ENCODE results near the gene MPC1L. TPM values are rescaled to one million over a fixed set of nuclear protein-coding genes. Genes with fewer than 3 reads are reported as not detected.
"Not testable (repeated sequence)": the region's sequence is repeated elsewhere in the genome, so short reads cannot be mapped to it uniquely, and the experiment has no call there.

MPC1L gene
- not detected for total RNA-seq
- long read RNA-seq = 0 reads

DNA sequence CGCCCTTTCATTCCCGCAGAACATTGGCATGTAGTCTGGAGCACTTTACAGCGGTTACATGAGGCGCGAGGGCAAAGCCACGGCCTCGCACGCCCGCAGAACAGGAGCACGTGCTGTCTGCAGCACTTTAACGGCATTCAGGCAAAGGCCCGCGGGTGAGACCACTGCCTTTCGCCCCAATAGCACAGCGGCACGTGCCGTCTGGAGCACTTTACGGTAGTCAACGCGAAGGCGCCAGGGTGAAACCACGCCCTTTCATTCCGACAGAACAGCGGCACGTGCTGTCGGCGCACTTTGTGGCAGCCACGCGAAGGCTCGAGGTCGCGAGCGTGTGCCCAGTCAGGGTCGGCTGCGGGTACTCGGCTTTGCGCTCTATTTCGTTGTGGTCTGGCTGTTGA lies at the start of gene MPC1L:
Gene MPC1L (plus strand): TSS at position 290 of the 398 bp plus-strand sequence. CDS start 138 bp downstream, outside the sequence.
- DNase-seq (no peak), ATAC-seq (no peak)
- intact Hi-C loops (cut with micrococcal nuclease) = no loop called here

- DNase-seq (no peak), ATAC-seq (no peak)
- intact Hi-C loops (cut with micrococcal nuclease) = no loop called here
Measured at GRCh38 chrX:40573763-40574162, 49.5 kb upstream of the MPC1L start.

DNA sequence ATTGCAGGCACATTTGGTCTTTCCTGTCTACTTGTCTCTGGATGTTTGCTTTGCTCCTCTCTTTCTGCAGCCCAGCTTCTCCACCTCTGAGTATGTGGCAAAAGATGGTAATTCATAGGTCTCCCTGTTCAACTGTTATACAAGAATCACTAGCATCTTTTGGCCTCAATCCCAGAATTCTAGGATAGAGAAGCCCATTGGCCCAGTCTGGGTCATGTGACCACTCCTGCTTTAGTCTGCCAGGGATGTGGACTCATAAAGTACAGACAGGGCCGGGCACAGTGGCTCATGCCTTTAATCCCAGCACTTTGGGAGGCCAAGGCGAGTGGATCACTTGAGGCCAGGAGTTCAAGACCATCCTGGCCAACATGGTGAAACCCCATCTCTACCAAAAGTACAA lies 47.8 kb upstream of the MPC1L start:
- DNase-seq; ATAC-seq; intact Hi-C loops (cut with micrococcal nuclease): not testable (repeated sequence)

DNA sequence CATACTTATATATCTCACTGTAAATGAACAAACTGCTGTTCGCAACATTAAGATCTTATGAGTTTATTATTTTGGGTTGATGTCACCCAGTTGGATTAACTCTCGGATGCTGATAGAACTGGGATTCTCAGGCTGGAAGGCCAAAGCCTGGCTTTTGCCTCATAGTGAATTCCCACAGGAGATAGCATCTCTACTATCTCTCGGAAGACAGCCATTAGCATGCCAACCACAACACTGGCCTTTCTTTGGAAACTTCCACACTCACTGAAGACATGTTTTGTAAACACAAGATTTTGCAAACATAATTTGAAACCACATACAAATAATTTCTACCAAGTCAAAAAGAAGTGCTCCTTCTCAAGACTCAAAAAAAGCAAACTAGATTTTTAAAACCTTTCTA lies 46.9 kb upstream of the MPC1L start:
- ATAC-seq (no peak), DNase-seq (no peak)
- intact Hi-C loops (cut with micrococcal nuclease) = no loop called here

GRCh38 chrX:40578039-40578695 lies 45.1 kb upstream of the MPC1L start:
- intact Hi-C loops (cut with micrococcal nuclease) = no loop called here
- DNase-seq = no peak
- ATAC-seq = no peak

DNA sequence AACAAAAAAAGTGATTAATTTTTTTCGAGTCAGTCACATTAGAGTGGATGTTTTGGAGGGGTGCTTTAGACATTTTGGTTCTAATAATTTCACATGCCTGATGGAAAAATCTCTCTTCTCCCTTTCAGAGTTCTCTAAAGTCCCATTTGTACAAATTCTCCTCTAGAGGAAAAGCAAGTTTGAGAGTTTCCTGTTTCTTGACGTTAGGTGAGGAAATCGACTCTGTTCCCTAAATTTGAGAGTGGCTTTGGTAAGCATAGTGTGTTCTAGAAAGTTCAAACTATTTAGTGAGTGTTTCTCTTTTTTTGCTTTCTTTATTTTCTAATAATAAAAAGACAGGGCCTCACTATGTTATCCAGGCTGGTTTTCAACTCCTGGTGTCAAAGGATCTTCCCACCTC lies 44.1 kb upstream of the MPC1L start:
- DNase-seq = no peak
- intact Hi-C loops (cut with micrococcal nuclease) = no loop called here
- ATAC-seq = no peak

- intact Hi-C loops (cut with micrococcal nuclease) = no loop called here
- ATAC-seq (peak; percentile 64), DNase-seq (no peak)
Measured at GRCh38 chrX:40579900-40580536, 43.2 kb upstream of the MPC1L start.

- DNase-seq (peak; percentile 91), ATAC-seq (peak; percentile 99)
- intact Hi-C loops (cut with micrococcal nuclease) = no loop called here
Measured at GRCh38 chrX:40580537-40581335, 42.5 kb upstream of the MPC1L start, which contains the start of gene ATP6AP2. Gene ATP6AP2 (plus strand): TSS chrX:40580970. CDS start chrX:40581066, 96 bp downstream.

GRCh38 chrX:40581336-40581920 lies 41.8 kb upstream of the MPC1L start:
- no peak for ATAC-seq
- no peak for DNase-seq
- intact Hi-C loops (cut with micrococcal nuclease) = no loop called here

GRCh38 chrX:40582178-40582577 lies 41.0 kb upstream of the MPC1L start:
- ATAC-seq; DNase-seq; intact Hi-C loops (cut with micrococcal nuclease): not testable (repeated sequence)

- ATAC-seq (no peak), DNase-seq (no peak)
- intact Hi-C loops (cut with micrococcal nuclease) = no loop called here
Measured at GRCh38 chrX:40582811-40583210, 40.4 kb upstream of the MPC1L start.

DNA sequence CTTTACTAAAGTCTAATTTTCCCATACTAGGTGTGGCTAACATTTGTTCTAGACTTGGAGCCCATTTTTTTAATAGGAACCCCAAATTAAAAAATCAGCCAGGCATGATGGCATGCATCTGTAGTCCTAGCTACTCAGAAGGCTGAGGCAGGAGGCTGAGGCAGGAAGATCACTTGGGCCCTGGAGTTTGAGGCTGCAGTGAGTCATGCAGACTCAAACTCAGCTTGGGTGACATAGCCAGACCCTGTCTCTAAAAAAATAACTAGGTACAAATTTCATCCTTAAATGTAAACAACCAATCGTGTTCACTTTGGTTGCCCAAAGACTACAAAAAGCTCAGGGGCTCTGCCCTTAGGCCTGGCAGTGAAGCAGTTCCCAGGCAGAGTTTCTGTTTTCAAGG lies 35.6 kb upstream of the MPC1L start:
- ATAC-seq; DNase-seq; intact Hi-C loops (cut with micrococcal nuclease): not testable (repeated sequence)

GRCh38 chrX:40589616-40590321 lies 33.5 kb upstream of the MPC1L start:
- ATAC-seq; DNase-seq; intact Hi-C loops (cut with micrococcal nuclease): not testable (repeated sequence)

- intact Hi-C loops (cut with micrococcal nuclease) = no loop called here
- ATAC-seq = no peak
- no peak for DNase-seq
Measured at GRCh38 chrX:40603446-40603845, 19.8 kb upstream of the MPC1L start.

DNA sequence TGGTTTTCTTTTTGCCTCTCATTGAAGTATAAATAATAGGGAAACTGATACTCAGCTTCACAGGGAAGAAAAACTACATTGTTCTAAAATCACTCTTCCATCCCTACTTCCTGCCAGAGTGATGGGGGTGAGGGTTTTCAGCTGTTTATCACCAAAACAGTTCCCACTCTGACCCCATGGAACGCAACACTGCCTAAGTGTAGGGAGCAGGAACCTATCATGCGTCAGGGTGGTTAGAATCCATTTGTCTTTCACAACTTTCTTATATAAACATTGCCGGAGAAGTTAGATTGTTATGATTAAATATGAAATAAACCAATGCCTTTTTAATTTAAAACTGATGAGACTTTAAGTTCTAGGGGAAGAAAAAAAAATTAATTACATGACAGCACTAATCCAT lies 15.8 kb upstream of the MPC1L start:
- no peak for ATAC-seq
- intact Hi-C loops (cut with micrococcal nuclease) = no loop called here
- no peak for DNase-seq

DNA sequence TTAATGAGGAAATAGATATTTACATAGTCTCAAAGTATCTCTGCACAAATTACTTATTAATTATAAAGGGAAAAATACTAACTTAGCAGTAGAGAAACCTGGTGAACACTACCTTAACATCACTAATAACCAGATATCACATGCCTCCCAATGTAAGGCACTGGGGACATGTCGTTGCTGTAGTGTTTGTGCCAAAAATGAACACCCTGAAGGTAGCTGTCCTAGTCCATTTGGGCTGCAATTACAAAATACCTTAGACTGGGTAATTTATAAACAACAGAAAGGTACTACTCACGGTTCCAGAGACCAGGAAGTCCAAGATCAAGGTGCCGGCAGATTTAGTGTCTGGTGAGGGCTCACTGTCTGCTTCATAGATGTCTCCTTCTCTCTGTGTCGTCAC lies 10.7 kb upstream of the MPC1L start:
- no peak for ATAC-seq
- intact Hi-C loops (cut with micrococcal nuclease) = no loop called here

GRCh38 chrX:40615976-40616375 lies 7.3 kb upstream of the MPC1L start:
- DNase-seq (no peak), ATAC-seq (no peak)
- intact Hi-C loops (cut with micrococcal nuclease) = no loop called here

More for the DNA sequence above, 10.7 kb upstream of the MPC1L start:
- no peak for DNase-seq

DNA sequence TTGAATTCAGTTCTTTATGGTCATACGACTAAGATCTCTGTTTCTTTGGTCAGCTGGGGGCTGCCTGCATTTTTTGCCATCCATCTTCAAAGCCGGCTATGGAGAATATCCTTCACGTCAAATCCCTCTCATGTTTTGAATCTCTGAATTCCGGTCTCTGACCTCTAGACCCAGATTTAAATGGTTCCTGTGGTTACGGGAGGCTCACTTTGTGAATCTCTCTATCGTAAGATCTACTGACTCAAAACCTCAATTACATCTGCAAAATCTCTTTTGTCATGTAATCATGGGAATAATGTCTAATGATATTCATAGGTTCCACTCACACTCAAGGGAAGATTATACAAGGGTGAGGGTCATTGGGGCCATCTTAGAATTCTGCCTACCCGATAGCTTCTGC lies 5.7 kb upstream of the MPC1L start:
- no peak for DNase-seq
- ATAC-seq = no peak
- intact Hi-C loops (cut with micrococcal nuclease) = no loop called here

DNA sequence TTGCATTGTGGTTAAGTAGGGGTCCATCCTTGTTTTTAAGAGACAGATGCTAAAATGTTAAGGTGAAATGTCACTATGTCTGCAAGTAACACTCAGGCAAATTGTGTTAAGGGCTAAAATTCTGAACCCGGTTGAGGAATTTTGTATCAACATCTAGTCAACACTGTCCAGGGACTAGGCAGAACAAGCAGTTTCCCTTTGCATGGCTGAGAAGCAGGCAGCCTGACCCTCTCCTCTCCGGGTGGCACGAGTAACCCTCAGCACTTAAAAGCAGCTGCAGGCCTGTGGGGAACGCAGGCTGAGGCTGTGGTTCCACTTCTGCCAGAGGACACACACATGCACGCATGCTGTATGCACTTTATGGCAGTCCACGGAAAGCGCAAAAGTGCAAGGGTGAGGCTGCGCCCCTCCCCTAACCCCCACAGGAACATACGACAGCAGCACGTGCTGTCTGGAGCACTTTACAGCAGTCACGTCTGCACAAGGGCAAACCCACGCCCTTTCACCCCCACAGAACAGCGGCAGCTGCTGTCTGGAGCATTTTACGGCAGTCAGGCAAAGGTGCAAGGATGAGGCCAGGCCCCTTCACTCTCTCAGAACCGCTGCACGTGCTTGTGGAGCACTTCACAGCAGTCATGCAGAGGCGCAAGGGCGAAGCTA lies 619 bp upstream of the MPC1L start:
- DNase-seq = no peak
- ATAC-seq = no peak
- intact Hi-C loops (cut with micrococcal nuclease) = no loop called here

Measured in left ventricle myocardium superior (tissue), 1 donor.